GM13977 (cell line): Measurements from ENCODE around the gene C1QTNF3.

Source experiments
- DNase-seq: peaks from one replicate; pipeline ENCODE4 v3.0.0; 2012; ENCODE audit warnings: low spot score
- in situ Hi-C: fragments of 300-500 bp; cut with MboI; formaldehyde crosslinking; loops from one replicate; pipeline ENCODE4 v1.12.0; 2022; ENCODE audit warnings: low sequenced_read_pairs, low pct_unique_long_range_greater_than_20kb, mixed read lengths, inconsistent platforms; ENCODE audit not compliant: unreplicated experiment
- TF ChIP-seq, protein P1 (sequence below): IDR thresholded peaks from 2 replicates; pipeline ENCODE4 v1.5.1; 2012; ENCODE audit warnings: mild to moderate bottlenecking, control low read depth; ENCODE audit not compliant: insufficient read depth; ENCODE audit errors: extremely low read depth, missing control alignments

Gene C1QTNF3

GRCh38 chr5:34062419-34062818, 19.4 kb upstream of the C1QTNF3 start:
- TF ChIP-seq, protein P1, sequence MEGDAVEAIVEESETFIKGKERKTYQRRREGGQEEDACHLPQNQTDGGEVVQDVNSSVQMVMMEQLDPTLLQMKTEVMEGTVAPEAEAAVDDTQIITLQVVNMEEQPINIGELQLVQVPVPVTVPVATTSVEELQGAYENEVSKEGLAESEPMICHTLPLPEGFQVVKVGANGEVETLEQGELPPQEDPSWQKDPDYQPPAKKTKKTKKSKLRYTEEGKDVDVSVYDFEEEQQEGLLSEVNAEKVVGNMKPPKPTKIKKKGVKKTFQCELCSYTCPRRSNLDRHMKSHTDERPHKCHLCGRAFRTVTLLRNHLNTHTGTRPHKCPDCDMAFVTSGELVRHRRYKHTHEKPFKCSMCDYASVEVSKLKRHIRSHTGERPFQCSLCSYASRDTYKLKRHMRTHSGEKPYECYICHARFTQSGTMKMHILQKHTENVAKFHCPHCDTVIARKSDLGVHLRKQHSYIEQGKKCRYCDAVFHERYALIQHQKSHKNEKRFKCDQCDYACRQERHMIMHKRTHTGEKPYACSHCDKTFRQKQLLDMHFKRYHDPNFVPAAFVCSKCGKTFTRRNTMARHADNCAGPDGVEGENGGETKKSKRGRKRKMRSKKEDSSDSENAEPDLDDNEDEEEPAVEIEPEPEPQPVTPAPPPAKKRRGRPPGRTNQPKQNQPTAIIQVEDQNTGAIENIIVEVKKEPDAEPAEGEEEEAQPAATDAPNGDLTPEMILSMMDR: no peak
- in situ Hi-C loops: no loop called here
- no peak for DNase-seq

DNA sequence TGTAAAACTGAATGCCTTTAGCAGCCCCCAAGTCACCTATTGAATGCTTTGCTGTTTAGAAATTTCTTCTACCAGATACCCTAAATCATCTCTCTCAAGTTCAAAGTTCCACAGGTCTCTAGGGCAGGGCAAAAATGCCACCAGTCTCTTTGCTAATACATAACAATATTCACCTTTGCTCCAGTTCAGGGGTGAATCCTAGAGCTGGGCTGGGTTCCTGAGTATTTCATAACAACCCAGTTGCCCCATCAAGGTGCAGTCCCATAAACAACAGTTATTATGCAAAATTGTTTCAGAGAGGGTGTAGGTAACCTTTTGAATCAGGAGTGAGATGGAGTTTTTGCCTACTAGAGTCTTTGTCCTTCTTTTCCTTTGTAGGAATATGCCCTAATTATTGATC, 19.0 kb upstream of the C1QTNF3 start:
- no peak for DNase-seq
- in situ Hi-C loops: no loop called here
- TF ChIP-seq, protein P1: no peak

DNA sequence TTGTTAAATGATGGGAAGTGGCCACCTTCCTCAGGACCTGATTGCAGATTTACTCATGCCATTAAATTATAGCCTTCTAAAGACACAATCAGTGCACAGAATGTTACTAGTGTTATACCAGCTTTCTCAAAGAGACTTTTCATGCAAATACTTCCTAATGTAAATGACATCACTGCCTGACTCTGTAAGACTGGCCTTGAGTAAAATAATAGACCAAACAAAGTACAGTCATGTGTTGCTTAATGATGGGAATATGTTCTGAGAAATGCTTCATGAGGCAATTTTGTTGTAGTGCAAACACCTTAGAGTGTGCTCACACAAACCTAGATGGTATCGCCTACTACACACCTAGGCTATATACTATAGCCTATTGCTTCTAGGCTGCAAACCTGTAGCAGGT, 17.0 kb upstream of the C1QTNF3 start:
- TF ChIP-seq, protein P1: no peak
- in situ Hi-C loops: no loop called here
- DNase-seq: no peak

- DNase-seq: no peak
- TF ChIP-seq, protein P1: no peak
- in situ Hi-C loops: no loop called here
These were observed 15.5 kb upstream of the C1QTNF3 start for GRCh38 chr5:34058532-34058931.

GRCh38 chr5:34057569-34057968, 14.6 kb upstream of the C1QTNF3 start:
- TF ChIP-seq, protein P1: no peak
- in situ Hi-C loops: no loop called here
- DNase-seq: no peak

GRCh38 chr5:34057118-34057517, 14.1 kb upstream of the C1QTNF3 start:
- in situ Hi-C loops: no loop called here
- no peak for DNase-seq
- TF ChIP-seq, protein P1: no peak

- in situ Hi-C loops: no loop called here
- TF ChIP-seq, protein P1: no peak
- DNase-seq: no peak
These were observed 12.7 kb upstream of the C1QTNF3 start for GRCh38 chr5:34055667-34056066.
